DOHH2 (cell line): ENCODE results near the gene SPECC1L.

Experiments used
- H3F3A ChIP-seq: fragments of 200-600 bp; sonication (generic), shearing (Covaris generic); 2 replicates; pipeline ENCODE4 v1.6.0; 2016; ENCODE audit warnings: antibody characterized with exemption, mild to moderate bottlenecking; ENCODE audit not compliant: control insufficient read depth, insufficient read depth
- H3K27ac ChIP-seq: fragments of 200-600 bp; sonication (generic); 2 replicates; pipeline ENCODE4 v1.5.1; 2014; ENCODE audit warnings: low read depth, mild to moderate bottlenecking, low read length, moderate library complexity
- H3K27me3 ChIP-seq: fragments of 200-600 bp; sonication (generic); 2 replicates; pipeline ENCODE4 v1.6.1; 2014; ENCODE audit warnings: mild to moderate bottlenecking, low read length, mixed read lengths; ENCODE audit not compliant: control insufficient read depth
- H3K36me3 ChIP-seq: fragments of 200-600 bp; sonication (generic); 2 replicates; pipeline ENCODE4 v1.6.1; 2014; ENCODE audit warnings: mild to moderate bottlenecking, low read length, moderate library complexity, mixed read lengths; ENCODE audit not compliant: control insufficient read depth
- H3K4me1 ChIP-seq: fragments of 200-600 bp; sonication (generic); 2 replicates; pipeline ENCODE4 v1.6.1; 2014; ENCODE audit warnings: mild to moderate bottlenecking, low read length, mixed read lengths; ENCODE audit not compliant: control insufficient read depth
- H3K4me2 ChIP-seq: fragments of 200-600 bp; sonication (generic); 2 replicates; pipeline ENCODE4 v1.6.0; 2014; ENCODE audit warnings: mild to moderate bottlenecking, low read length, moderate library complexity
- H3K4me3 ChIP-seq: fragments of 200-600 bp; sonication (generic); 2 replicates; pipeline ENCODE4 v1.5.1; 2014; ENCODE audit warnings: mild to moderate bottlenecking, low read length, mixed read lengths
- H3K79me2 ChIP-seq: fragments of 200-600 bp; sonication (generic); 2 replicates; pipeline ENCODE4 v1.6.1; 2014; ENCODE audit warnings: mild to moderate bottlenecking, low read length, mixed read lengths; ENCODE audit not compliant: control insufficient read depth
- H3K9me2 ChIP-seq: fragments of 200-600 bp; sonication (generic); replicated peaks from 2 replicates; pipeline ENCODE4 v1.6.1; 2014; ENCODE audit warnings: mild to moderate bottlenecking, low read length, mixed read lengths; ENCODE audit not compliant: control insufficient read depth
- H3K9me3 ChIP-seq: fragments of 200-600 bp; sonication (generic); 2 replicates; pipeline ENCODE4 v1.6.1; 2014; ENCODE audit warnings: antibody characterized with exemption, low read length, mixed read lengths; ENCODE audit not compliant: control insufficient read depth, insufficient read depth
- H4K20me1 ChIP-seq: fragments of 200-600 bp; sonication (generic); 2 replicates; pipeline ENCODE4 v1.6.0; 2014; ENCODE audit warnings: low read depth, mild to moderate bottlenecking, antibody characterized with exemption, low read length, moderate library complexity; ENCODE audit not compliant: control insufficient read depth, insufficient read depth
- CTCF ChIP-seq: fragments of 200-600 bp; sonication (generic); IDR thresholded peaks from one replicate; pipeline ENCODE4 v1.5.1; 2014; ENCODE audit warnings: antibody characterized with exemption, mild to moderate bottlenecking, low read depth, low read length; ENCODE audit not compliant: poor library complexity, severe bottlenecking
- EZH2phosphoT487 ChIP-seq: fragments of 200-600 bp; sonication (generic); IDR thresholded peaks from 2 replicates; pipeline ENCODE4 v1.6.1; 2017; ENCODE audit warnings: borderline replicate concordance, mild to moderate bottlenecking, antibody characterized with exemption, low read length, moderate library complexity, mixed read lengths

The SPECC1L gene

GRCh38 chr22:24442352-24442744 lies 171.7 kb downstream of the SPECC1L start:
- Histone ChIP-seq H3K4me1 (peaks cover 18% of the 10 kb centered on the region), H3K27me3 (no peaks in the 10 kb centered on the region), H3K9me3 (no peaks in the 10 kb centered on the region), H3K27ac (no peak overlapping the region), H3K36me3 (peaks cover 58% of the 10 kb centered on the region), H4K20me1 (peaks cover 4% of the 10 kb centered on the region), H3F3A (peaks cover 10% of the 10 kb centered on the region), H3K4me2 (no peak overlapping the region), H3K4me3 (no peak overlapping the region), H3K79me2 (peaks cover 25% of the 10 kb centered on the region), H3K9me2 (no peaks in the 10 kb centered on the region)
- TF ChIP-seq CTCF: no peak
- no peak for TF ChIP-seq EZH2phosphoT487

- TF ChIP-seq CTCF (no peak), EZH2phosphoT487 (no peak)
- Histone ChIP-seq H4K20me1 (no peaks in the 10 kb centered on the region), H3K79me2 (peaks cover 19% of the 10 kb centered on the region), H3K9me2 (no peaks in the 10 kb centered on the region), H3K27me3 (no peaks in the 10 kb centered on the region), H3K9me3 (no peaks in the 10 kb centered on the region), H3K4me2 (no peak overlapping the region), H3K27ac (no peak overlapping the region), H3F3A (no peaks in the 10 kb centered on the region), H3K36me3 (peaks cover 51% of the 10 kb centered on the region), H3K4me1 (peaks cover 5% of the 10 kb centered on the region), H3K4me3 (no peak overlapping the region)
Measured at GRCh38 chr22:24443668-24444067, 173.0 kb downstream of the SPECC1L start.

GRCh38 chr22:24444251-24444650 lies 173.6 kb downstream of the SPECC1L start:
- no peak overlapping the region for H3K4me3 ChIP-seq
- H3K4me2 ChIP-seq: no peak overlapping the region
- TF ChIP-seq CTCF (no peak), EZH2phosphoT487 (no peak)
- H3F3A ChIP-seq: no peaks in the 10 kb centered on the region
- no peaks in the 10 kb centered on the region for H3K9me2 ChIP-seq
- H4K20me1 ChIP-seq: no peaks in the 10 kb centered on the region
- no peak overlapping the region for H3K27ac ChIP-seq
- H3K79me2 ChIP-seq: peaks cover 15% of the 10 kb centered on the region
- H3K36me3 ChIP-seq: peaks cover 48% of the 10 kb centered on the region
- H3K9me3 ChIP-seq: no peaks in the 10 kb centered on the region
- H3K4me1 ChIP-seq: peaks cover 8% of the 10 kb centered on the region
- no peaks in the 10 kb centered on the region for H3K27me3 ChIP-seq
